Brain microvascular endothelial cell (primary cell): ENCODE results near the gene SS18L1.

Experiments used
- DNase-seq: peaks from one replicate; pipeline ENCODE4 v3.0.0-alpha.2; 2020
- H3K27ac ChIP-seq: fragments of 250-450 bp; sonication (Bioruptor Pico); 2 replicates; pipeline ENCODE4 v1.5.1; 2020; ENCODE audit warnings: mild to moderate bottlenecking, moderate library complexity
- H3K27me3 ChIP-seq: fragments of 250-450 bp; sonication (Bioruptor Pico); replicated peaks from 2 replicates; pipeline ENCODE4 v1.5.1; 2020; ENCODE audit warnings: mild to moderate bottlenecking
- H3K36me3 ChIP-seq: fragments of 250-450 bp; sonication (Bioruptor Pico); replicated peaks from 2 replicates; pipeline ENCODE4 v1.5.1; 2020; ENCODE audit warnings: mild to moderate bottlenecking
- H3K4me3 ChIP-seq: 2 replicates; pipeline ENCODE4 v1.5.1; 2011; ENCODE audit warnings: low read depth, mild to moderate bottlenecking, control low read depth, low read length, moderate library complexity
- CTCF ChIP-seq: IDR thresholded peaks from 2 replicates; pipeline ENCODE4 v1.5.1; 2011; ENCODE audit warnings: low read depth, mild to moderate bottlenecking, moderate library complexity, low read length, control low read depth, inconsistent platforms; ENCODE audit errors: missing control alignments
- in situ Hi-C: cut with HindIII; loops from 2 replicates; pipeline ENCODE4 v1.10.0; 2017; ENCODE audit warnings: low sequenced_read_pairs, low pct_ligation_motif_present

The SS18L1 gene

GRCh38 chr20:62133864-62134263, 9.7 kb upstream of the SS18L1 start:
- TF ChIP-seq CTCF: peak; percentile 46
- DNase-seq: no peak
- Histone ChIP-seq H3K36me3 (peaks cover 83% of the 10 kb centered on the region), H3K4me3 (no peak overlapping the region), H3K27me3 (no peaks in the 10 kb centered on the region), H3K27ac (no peak overlapping the region)
- in situ Hi-C loops: no loop called here

GRCh38 chr20:62134735-62135231, 8.8 kb upstream of the SS18L1 start:
- no peak for TF ChIP-seq CTCF
- no peaks in the 10 kb centered on the region for H3K27me3 ChIP-seq
- H3K27ac ChIP-seq: no peak overlapping the region
- in situ Hi-C loops: no loop called here
- peaks cover 84% of the 10 kb centered on the region for H3K36me3 ChIP-seq
- no peak overlapping the region for H3K4me3 ChIP-seq
- DNase-seq: no peak

- Histone ChIP-seq H3K27me3 (no peaks in the 10 kb centered on the region), H3K36me3 (peaks cover 84% of the 10 kb centered on the region), H3K4me3 (no peak overlapping the region), H3K27ac (no peak overlapping the region)
- in situ Hi-C loops: no loop called here
- DNase-seq: no peak
- TF ChIP-seq CTCF: no peak
Measured at GRCh38 chr20:62135573-62136266, 7.8 kb upstream of the SS18L1 start.

GRCh38 chr20:62136283-62137091, 7.1 kb upstream of the SS18L1 start:
- H3K27me3 ChIP-seq: no peaks in the 10 kb centered on the region
- H3K36me3 ChIP-seq: peaks cover 77% of the 10 kb centered on the region
- peak; percentile 59 for DNase-seq
- peak; percentile 94 for TF ChIP-seq CTCF
- in situ Hi-C loops: no loop called here
- no peak overlapping the region for H3K4me3 ChIP-seq
- H3K27ac ChIP-seq: no peak overlapping the region

GRCh38 chr20:62137092-62137384, 6.5 kb upstream of the SS18L1 start:
- no peak for TF ChIP-seq CTCF
- Histone ChIP-seq H3K27me3 (no peaks in the 10 kb centered on the region), H3K36me3 (peaks cover 71% of the 10 kb centered on the region), H3K4me3 (no peak overlapping the region), H3K27ac (no peak overlapping the region)
- in situ Hi-C loops: no loop called here
- DNase-seq: no peak
